Progenitor cell of endocrine pancreas (in vitro differentiated cells): Measurements from ENCODE around the gene APBA1. TPM values are rescaled to one million over a fixed set of nuclear protein-coding genes. Genes with fewer than 3 reads are reported as not detected.
"Not testable (repeated sequence)": the region's sequence is repeated elsewhere in the genome, so short reads cannot be mapped to it uniquely, and the experiment has no call there.

ENCODE experiments used
- DNase-seq: peaks from one replicate; pipeline ENCODE4 v3.0.0; 2021; ENCODE audit warnings: low spot score; ENCODE audit not compliant: unreplicated experiment
- H3K27ac Mint-ChIP-seq: 2 replicates; pipeline ENCODE4 v1.8.0; 2021; ENCODE audit warnings: mild to moderate bottlenecking, moderate library complexity, mixed read lengths
- H3K27me3 Mint-ChIP-seq: 2 replicates; pipeline ENCODE4 v1.8.0; 2021; ENCODE audit warnings: mixed read lengths
- H3K36me3 Mint-ChIP-seq: 2 replicates; pipeline ENCODE4 v1.8.0; 2022; ENCODE audit warnings: mixed read lengths; ENCODE audit not compliant: insufficient read depth
- H3K4me1 Mint-ChIP-seq: 2 replicates; pipeline ENCODE4 v1.8.0; 2021; ENCODE audit warnings: low read depth, mixed read lengths
- H3K4me3 Mint-ChIP-seq: 2 replicates; pipeline ENCODE4 v1.8.0; 2021; ENCODE audit warnings: low read depth, mild to moderate bottlenecking, moderate library complexity, mixed read lengths
- H3K9me3 Mint-ChIP-seq: 2 replicates; pipeline ENCODE4 v1.8.0; 2021; ENCODE audit warnings: low read depth, mixed read lengths
- CTCF ChIP-seq: fragments of 200-600 bp; sonication (generic); IDR thresholded peaks from one replicate; pipeline ENCODE4 v1.5.0; 2021; ENCODE audit warnings: antibody characterized with exemption, mild to moderate bottlenecking; ENCODE audit not compliant: unreplicated experiment
- total RNA-seq: library from RNA; stranded (reverse); gene quantifications from 2 replicates; pipeline ENCODE4 v1.2.1, GENCODE V29; 2021

The APBA1 gene
- total RNA-seq, 1 donor from 2014 or later, result 1.8 TPM

- H3K36me3 Mint-ChIP-seq, result peaks cover 3% of the 10 kb centered on the region
- DNase-seq, result no peak
- H3K9me3 Mint-ChIP-seq, result no peaks in the 10 kb centered on the region
- TF ChIP-seq CTCF, result no peak
- no peaks in the 10 kb centered on the region for H3K27me3 Mint-ChIP-seq
- H3K4me1 Mint-ChIP-seq, result no peaks in the 10 kb centered on the region
- H3K27ac Mint-ChIP-seq, result no peak overlapping the region
- no peak overlapping the region for H3K4me3 Mint-ChIP-seq
Observed at GRCh38 chr9:69445251-69445650, 226.9 kb downstream of the APBA1 start.

- no peak for TF ChIP-seq CTCF
- Mint-ChIP-seq H3K9me3 (no peaks in the 10 kb centered on the region), H3K4me1 (no peaks in the 10 kb centered on the region), H3K36me3 (peaks cover 3% of the 10 kb centered on the region), H3K27me3 (no peaks in the 10 kb centered on the region), H3K27ac (no peak overlapping the region), H3K4me3 (no peak overlapping the region)
- no peak for DNase-seq
Observed at GRCh38 chr9:69444791-69445190, 227.4 kb downstream of the APBA1 start.

GRCh38 chr9:69444021-69444420, 228.2 kb downstream of the APBA1 start:
- Mint-ChIP-seq H3K4me1 (no peaks in the 10 kb centered on the region), H3K27ac (no peak overlapping the region), H3K9me3 (peaks cover 4% of the 10 kb centered on the region), H3K4me3 (no peak overlapping the region), H3K36me3 (peaks cover 3% of the 10 kb centered on the region), H3K27me3 (no peaks in the 10 kb centered on the region)
- no peak for DNase-seq
- TF ChIP-seq CTCF, result no peak

GRCh38 chr9:69443178-69443577, 229.0 kb downstream of the APBA1 start:
- TF ChIP-seq CTCF, result no peak
- peaks cover 4% of the 10 kb centered on the region for H3K9me3 Mint-ChIP-seq
- no peak for DNase-seq
- H3K27me3 Mint-ChIP-seq, result no peaks in the 10 kb centered on the region
- no peak overlapping the region for H3K4me3 Mint-ChIP-seq
- H3K36me3 Mint-ChIP-seq, result peaks cover 3% of the 10 kb centered on the region
- no peaks in the 10 kb centered on the region for H3K4me1 Mint-ChIP-seq
- no peak overlapping the region for H3K27ac Mint-ChIP-seq

GRCh38 chr9:69442486-69442885, 229.7 kb downstream of the APBA1 start:
- TF ChIP-seq CTCF, result no peak
- H3K4me3 Mint-ChIP-seq, result no peak overlapping the region
- H3K27me3 Mint-ChIP-seq, result no peaks in the 10 kb centered on the region
- peaks cover 3% of the 10 kb centered on the region for H3K36me3 Mint-ChIP-seq
- DNase-seq, result no peak
- H3K4me1 Mint-ChIP-seq, result no peaks in the 10 kb centered on the region
- H3K27ac Mint-ChIP-seq, result no peak overlapping the region
- peaks cover 4% of the 10 kb centered on the region for H3K9me3 Mint-ChIP-seq

- H3K9me3 Mint-ChIP-seq, H3K27ac Mint-ChIP-seq, DNase-seq, H3K4me1 Mint-ChIP-seq, H3K36me3 Mint-ChIP-seq, H3K4me3 Mint-ChIP-seq, H3K27me3 Mint-ChIP-seq: not testable (repeated sequence)
Observed at GRCh38 chr9:69440254-69440955, 231.8 kb downstream of the APBA1 start.

GRCh38 chr9:69439654-69440053, 232.5 kb downstream of the APBA1 start:
- not testable (repeated sequence) for H3K27ac Mint-ChIP-seq, H3K9me3 Mint-ChIP-seq, DNase-seq, H3K4me3 Mint-ChIP-seq, H3K36me3 Mint-ChIP-seq, H3K4me1 Mint-ChIP-seq, H3K27me3 Mint-ChIP-seq
